ENCODE results near the gene SLC30A1. TPM values are rescaled to one million over a fixed set of nuclear protein-coding genes. Genes with fewer than 3 reads are reported as not detected.

SLC30A1 gene
- total and polyA plus RNA-seq, 2 experiments from 2014 or later: 23.0 to 46.9 TPM

- no peak overlapping the region for H3K27ac ChIP-seq
- peak; percentile 30 for DNase-seq
- no peaks in the 10 kb centered on the region for H3K4me1 ChIP-seq (ENCODE audit: insufficient read depth)
- H2AFZ ChIP-seq: no peak overlapping the region
- in situ Hi-C loops (cut with MboI): no loop called here
- H3K9me2 ChIP-seq (ENCODE audit: insufficient read depth): no peaks in the 10 kb centered on the region
- H3K9me3 ChIP-seq (ENCODE audit: low read depth): no peaks in the 10 kb centered on the region
- no peak overlapping the region for H3K4me2 ChIP-seq (ENCODE audit: unreplicated experiment)
- TF ChIP-seq EZH2 (IDR thresholded peaks at IDR 0.05; ENCODE audit: insufficient read depth, poor library complexity, severe bottlenecking) (no peak), EZH2phosphoT487 (IDR thresholded peaks at IDR 0.05; ENCODE audit: insufficient read depth, low read depth) (no peak)
- no peaks in the 10 kb centered on the region for H4K20me1 ChIP-seq (ENCODE audit: insufficient read depth)
- H3K4me3 ChIP-seq: no peak overlapping the region
- H3K9ac ChIP-seq: no peak overlapping the region
- no peaks in the 10 kb centered on the region for H3F3A ChIP-seq (ENCODE audit: insufficient read depth)
- no peaks in the 10 kb centered on the region for H3K36me3 ChIP-seq (ENCODE audit: low read depth)
- 4% methylated on average over 9 of the region's 9 CpGs for WGBS, 2 experiments (ENCODE audit: low coverage in 1 of 2, low lambda C conversion rate in 2 of 2, missing lambda C conversion rate in 2 of 2)
- no peaks in the 10 kb centered on the region for H3K79me2 ChIP-seq (ENCODE audit: insufficient read depth)
- no peaks in the 10 kb centered on the region for H3K27me3 ChIP-seq (replicated peaks; ENCODE audit: insufficient read depth)
Measured at GRCh38 chr1:211529453-211529852, 49.5 kb downstream of the SLC30A1 start.

- WGBS, 2 experiments (ENCODE audit: low coverage in 1 of 2, low lambda C conversion rate in 2 of 2, missing lambda C conversion rate in 2 of 2): 79 to 82% methylated on average over 7 of the region's 7 CpGs
- H3K4me1 ChIP-seq (ENCODE audit: insufficient read depth): no peaks in the 10 kb centered on the region
- no peaks in the 10 kb centered on the region for H3K27me3 ChIP-seq (replicated peaks; ENCODE audit: insufficient read depth)
Measured at GRCh38 chr1:211529011-211529410, 50.0 kb downstream of the SLC30A1 start.

GRCh38 chr1:211527888-211528287 lies 51.1 kb downstream of the SLC30A1 start:
- no peak for DNase-seq
- H3K4me1 ChIP-seq (ENCODE audit: insufficient read depth): no peaks in the 10 kb centered on the region
- no peak overlapping the region for H3K4me2 ChIP-seq (ENCODE audit: unreplicated experiment)
- no peaks in the 10 kb centered on the region for H3F3A ChIP-seq (ENCODE audit: insufficient read depth)
- H3K9ac ChIP-seq: no peak overlapping the region
- no peaks in the 10 kb centered on the region for H3K27me3 ChIP-seq (replicated peaks; ENCODE audit: insufficient read depth)
- in situ Hi-C loops (cut with MboI): no loop called here
- H3K36me3 ChIP-seq (ENCODE audit: low read depth): no peaks in the 10 kb centered on the region
- H3K27ac ChIP-seq: no peak overlapping the region
- no peaks in the 10 kb centered on the region for H3K9me3 ChIP-seq (ENCODE audit: low read depth)
- no peaks in the 10 kb centered on the region for H3K9me2 ChIP-seq (ENCODE audit: insufficient read depth)
- no peaks in the 10 kb centered on the region for H3K79me2 ChIP-seq (ENCODE audit: insufficient read depth)
- no peaks in the 10 kb centered on the region for H4K20me1 ChIP-seq (ENCODE audit: insufficient read depth)
- no peak overlapping the region for H3K4me3 ChIP-seq
- 76 to 77% methylated on average over 5 of the region's 5 CpGs for WGBS, 2 experiments (ENCODE audit: low coverage in 1 of 2, low lambda C conversion rate in 2 of 2, missing lambda C conversion rate in 2 of 2)
- H2AFZ ChIP-seq: no peak overlapping the region
- TF ChIP-seq EZH2 (IDR thresholded peaks at IDR 0.05; ENCODE audit: insufficient read depth, poor library complexity, severe bottlenecking) (no peak), EZH2phosphoT487 (IDR thresholded peaks at IDR 0.05; ENCODE audit: insufficient read depth, low read depth) (no peak)

More at GRCh38 chr1:211529011-211529410, 50.0 kb downstream of the SLC30A1 start:
- no peak for TF ChIP-seq EZH2phosphoT487 (IDR thresholded peaks at IDR 0.05; ENCODE audit: insufficient read depth, low read depth)
- Histone ChIP-seq H3K36me3 (ENCODE audit: low read depth) (no peaks in the 10 kb centered on the region), H3K4me3 (no peak overlapping the region), H2AFZ (no peak overlapping the region), H3K9me3 (ENCODE audit: low read depth) (no peaks in the 10 kb centered on the region), H3F3A (ENCODE audit: insufficient read depth) (no peaks in the 10 kb centered on the region), H3K4me2 (ENCODE audit: unreplicated experiment) (no peak overlapping the region), H4K20me1 (ENCODE audit: insufficient read depth) (no peaks in the 10 kb centered on the region), H3K9me2 (ENCODE audit: insufficient read depth) (no peaks in the 10 kb centered on the region), H3K27ac (no peak overlapping the region), H3K9ac (no peak overlapping the region), H3K79me2 (ENCODE audit: insufficient read depth) (no peaks in the 10 kb centered on the region)
- no peak for DNase-seq
- in situ Hi-C loops (cut with MboI): no loop called here

GRCh38 chr1:211527006-211527405 lies 52.0 kb downstream of the SLC30A1 start:
- Histone ChIP-seq H3F3A (ENCODE audit: insufficient read depth) (no peaks in the 10 kb centered on the region), H3K79me2 (ENCODE audit: insufficient read depth) (no peaks in the 10 kb centered on the region), H3K27ac (no peak overlapping the region), H3K4me3 (no peak overlapping the region), H3K9me2 (ENCODE audit: insufficient read depth) (no peaks in the 10 kb centered on the region), H3K9me3 (ENCODE audit: low read depth) (no peaks in the 10 kb centered on the region), H2AFZ (no peak overlapping the region), H3K4me1 (ENCODE audit: insufficient read depth) (no peaks in the 10 kb centered on the region), H4K20me1 (ENCODE audit: insufficient read depth) (no peaks in the 10 kb centered on the region), H3K27me3 (replicated peaks; ENCODE audit: insufficient read depth) (no peaks in the 10 kb centered on the region), H3K4me2 (ENCODE audit: unreplicated experiment) (no peak overlapping the region), H3K9ac (no peak overlapping the region), H3K36me3 (ENCODE audit: low read depth) (no peaks in the 10 kb centered on the region)
- in situ Hi-C loops (cut with MboI): no loop called here
- TF ChIP-seq EZH2phosphoT487 (IDR thresholded peaks at IDR 0.05; ENCODE audit: insufficient read depth, low read depth) (no peak), EZH2 (IDR thresholded peaks at IDR 0.05; ENCODE audit: insufficient read depth, poor library complexity, severe bottlenecking) (no peak)
- DNase-seq: no peak
- 68 to 87% methylated on average over 2 to 3 of the region's 3 CpGs for WGBS, 2 experiments (ENCODE audit: low coverage in 1 of 2, low lambda C conversion rate in 2 of 2, missing lambda C conversion rate in 2 of 2)

GRCh38 chr1:211526101-211526500 lies 52.9 kb downstream of the SLC30A1 start:
- no peak overlapping the region for H3K4me2 ChIP-seq (ENCODE audit: unreplicated experiment)
- in situ Hi-C loops (cut with MboI): no loop called here
- no peak overlapping the region for H3K9ac ChIP-seq
- no peak overlapping the region for H3K4me3 ChIP-seq
- H3K79me2 ChIP-seq (ENCODE audit: insufficient read depth): no peaks in the 10 kb centered on the region
- no peaks in the 10 kb centered on the region for H3K36me3 ChIP-seq (ENCODE audit: low read depth)
- H3K4me1 ChIP-seq (ENCODE audit: insufficient read depth): no peaks in the 10 kb centered on the region
- 78 to 81% methylated on average over 1 of the region's 1 CpG for WGBS, 2 experiments (ENCODE audit: low coverage in 1 of 2, low lambda C conversion rate in 2 of 2, missing lambda C conversion rate in 2 of 2)
- H4K20me1 ChIP-seq (ENCODE audit: insufficient read depth): no peaks in the 10 kb centered on the region
- no peak overlapping the region for H3K27ac ChIP-seq
- no peaks in the 10 kb centered on the region for H3K27me3 ChIP-seq (replicated peaks; ENCODE audit: insufficient read depth)
- no peak overlapping the region for H2AFZ ChIP-seq
- no peaks in the 10 kb centered on the region for H3K9me2 ChIP-seq (ENCODE audit: insufficient read depth)
- TF ChIP-seq EZH2 (IDR thresholded peaks at IDR 0.05; ENCODE audit: insufficient read depth, poor library complexity, severe bottlenecking): no peak
- no peak for TF ChIP-seq EZH2phosphoT487 (IDR thresholded peaks at IDR 0.05; ENCODE audit: insufficient read depth, low read depth)
- no peaks in the 10 kb centered on the region for H3F3A ChIP-seq (ENCODE audit: insufficient read depth)
- no peaks in the 10 kb centered on the region for H3K9me3 ChIP-seq (ENCODE audit: low read depth)
- no peak for DNase-seq
